ENCODE results near the gene MEF2A. TPM values are rescaled to one million over a fixed set of nuclear protein-coding genes. Genes with fewer than 3 reads are reported as not detected.
A peak's percentile ranks its signal among the peaks of the same experiment; 100 is the strongest.

MEF2A gene
- total and polyA plus RNA-seq, 9 of the 15 experiments (the other 6 are each of a cell fraction or from before 2014, with no cell fraction given): 1.6 to 18.7 (median 8.7) TPM

GRCh38 chr15:99733268-99734039 lies 167.7 kb downstream of the MEF2A start, which contains the start of gene LYSMD4 (continued):
- TF ChIP-seq ZBED1 (IDR thresholded peaks at IDR 0.05) (0 out of 2 replicates have a peak, but pooled peaks have one; percentile 41), ARHGAP35 (IDR thresholded peaks at IDR 0.05; ENCODE audit: partially characterized antibody) (no peak), STAG1 (CRISPR knock-in tag; IDR thresholded peaks at IDR 0.05; ENCODE audit: borderline replicate concordance) (no peak), ZBTB5 (IDR thresholded peaks at IDR 0.05) (no peak), SMAD3 (CRISPR knock-in tag; conservative IDR thresholded peaks at IDR 0.05) (no peak), E2F4 (CRISPR knock-in tag; IDR thresholded peaks at IDR 0.05; ENCODE audit: low read depth) (no peak), CHCHD3 (CRISPR knock-in tag; IDR thresholded peaks at IDR 0.05) (no peak), TCF7 (IDR thresholded peaks at IDR 0.05; ENCODE audit: borderline replicate concordance) (no peak), PHF20 (IDR thresholded peaks at IDR 0.05; ENCODE audit: partially characterized antibody) (peak; percentile 29), POLR2A (conservative IDR thresholded peaks at IDR 0.05) (0 out of 2 replicates have a peak, but pooled peaks have one; percentile 41), ASH1L (IDR thresholded peaks at IDR 0.05; ENCODE audit: borderline replicate concordance, low read depth, partially characterized antibody) (no peak), MED1 (CRISPR knock-in tag; IDR thresholded peaks at IDR 0.05; ENCODE audit: borderline replicate concordance) (no peak), NRF1 (conservative IDR thresholded peaks at IDR 0.05 in 1 of 2, IDR thresholded peaks at IDR 0.05 in 1 of 2) (peak; percentile 57 to 67; a peak in 3 of 4 replicates), DMBX1 (CRISPR knock-in tag; IDR thresholded peaks at IDR 0.05; ENCODE audit: borderline replicate concordance) (no peak), TSC22D4 (tag; IDR thresholded peaks at IDR 0.05) (no peak), FOXO4 (CRISPR knock-in tag; IDR thresholded peaks at IDR 0.05) (no peak), RBFOX2 (IDR thresholded peaks at IDR 0.05; ENCODE audit: low read depth, low read length) (peak; percentile 64)
- TF ChIP-seq, protein P1, sequence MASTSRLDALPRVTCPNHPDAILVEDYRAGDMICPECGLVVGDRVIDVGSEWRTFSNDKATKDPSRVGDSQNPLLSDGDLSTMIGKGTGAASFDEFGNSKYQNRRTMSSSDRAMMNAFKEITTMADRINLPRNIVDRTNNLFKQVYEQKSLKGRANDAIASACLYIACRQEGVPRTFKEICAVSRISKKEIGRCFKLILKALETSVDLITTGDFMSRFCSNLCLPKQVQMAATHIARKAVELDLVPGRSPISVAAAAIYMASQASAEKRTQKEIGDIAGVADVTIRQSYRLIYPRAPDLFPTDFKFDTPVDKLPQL (IDR thresholded peaks at IDR 0.05; ENCODE audit: extremely low read depth, insufficient read length): no peak
- TF ChIP-seq, protein P2, sequence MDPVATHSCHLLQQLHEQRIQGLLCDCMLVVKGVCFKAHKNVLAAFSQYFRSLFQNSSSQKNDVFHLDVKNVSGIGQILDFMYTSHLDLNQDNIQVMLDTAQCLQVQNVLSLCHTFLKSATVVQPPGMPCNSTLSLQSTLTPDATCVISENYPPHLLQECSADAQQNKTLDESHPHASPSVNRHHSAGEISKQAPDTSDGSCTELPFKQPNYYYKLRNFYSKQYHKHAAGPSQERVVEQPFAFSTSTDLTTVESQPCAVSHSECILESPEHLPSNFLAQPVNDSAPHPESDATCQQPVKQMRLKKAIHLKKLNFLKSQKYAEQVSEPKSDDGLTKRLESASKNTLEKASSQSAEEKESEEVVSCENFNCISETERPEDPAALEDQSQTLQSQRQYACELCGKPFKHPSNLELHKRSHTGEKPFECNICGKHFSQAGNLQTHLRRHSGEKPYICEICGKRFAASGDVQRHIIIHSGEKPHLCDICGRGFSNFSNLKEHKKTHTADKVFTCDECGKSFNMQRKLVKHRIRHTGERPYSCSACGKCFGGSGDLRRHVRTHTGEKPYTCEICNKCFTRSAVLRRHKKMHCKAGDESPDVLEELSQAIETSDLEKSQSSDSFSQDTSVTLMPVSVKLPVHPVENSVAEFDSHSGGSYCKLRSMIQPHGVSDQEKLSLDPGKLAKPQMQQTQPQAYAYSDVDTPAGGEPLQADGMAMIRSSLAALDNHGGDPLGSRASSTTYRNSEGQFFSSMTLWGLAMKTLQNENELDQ (CRISPR knock-in tag; IDR thresholded peaks at IDR 0.05; ENCODE audit: borderline replicate concordance): no peak
- TF ChIP-seq, protein P3, sequence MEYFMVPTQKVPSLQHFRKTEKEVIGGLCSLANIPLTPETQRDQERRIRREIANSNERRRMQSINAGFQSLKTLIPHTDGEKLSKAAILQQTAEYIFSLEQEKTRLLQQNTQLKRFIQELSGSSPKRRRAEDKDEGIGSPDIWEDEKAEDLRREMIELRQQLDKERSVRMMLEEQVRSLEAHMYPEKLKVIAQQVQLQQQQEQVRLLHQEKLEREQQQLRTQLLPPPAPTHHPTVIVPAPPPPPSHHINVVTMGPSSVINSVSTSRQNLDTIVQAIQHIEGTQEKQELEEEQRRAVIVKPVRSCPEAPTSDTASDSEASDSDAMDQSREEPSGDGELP (CRISPR knock-in tag; IDR thresholded peaks at IDR 0.05; ENCODE audit: borderline replicate concordance): no peak

All from K562 (cell line).